Gastrocnemius medialis (tissue), 4 donors: Measurements from ENCODE around the gene FOXO6. TPM values are rescaled to one million over a fixed set of nuclear protein-coding genes. Genes with fewer than 3 reads are reported as not detected.

Source experiments
- ATAC-seq, 2 donors: fragments of 150-250 bp; one replicate each; pipeline ENCODE4 v1.9.1; 2016
- DNase-seq, 2 donors: peaks; one replicate each; pipeline ENCODE4 v3.0.0-alpha.2; 2019
- H3K27ac ChIP-seq, 4 donors: fragments of 200-600 bp; sonication (generic); 1 replicate in 1 of 4; 2 replicates in 3 of 4; pipeline ENCODE4 v1.5.1; 2016 to 2018; ENCODE audit warnings: mild to moderate bottlenecking in 2 of 4, moderate library complexity in 1 of 4
- H3K27me3 ChIP-seq, 3 donors: fragments of 200-600 bp; sonication (generic) in 2 of 3; 1 replicate in 1 of 3; 2 replicates in 2 of 3; pipeline versions ENCODE4 v1.5.1 to v1.6.0; 2016 to 2019; ENCODE audit warnings: mild to moderate bottlenecking in 1 of 3, moderate library complexity in 1 of 3
- H3K36me3 ChIP-seq, 2 donors: fragments of 200-600 bp; sonication (generic) in 1 of 2; one replicate each; pipeline ENCODE4 v1.5.1; 2017 to 2018
- H3K4me1 ChIP-seq, 2 donors: fragments of 200-600 bp; sonication (generic) in 1 of 2; one replicate each; pipeline ENCODE4 v1.5.1; 2016 to 2017; ENCODE audit warnings: mild to moderate bottlenecking in 2 of 2
- H3K4me3 ChIP-seq, 4 donors: fragments of 200-600 bp; sonication (generic) in 3 of 4; 1 replicate in 1 of 4; 2 replicates in 3 of 4; pipeline ENCODE4 v1.5.1; 2016 to 2019; ENCODE audit warnings: mild to moderate bottlenecking in 2 of 4
- H3K9me3 ChIP-seq, 3 donors: fragments of 200-600 bp; sonication (generic) in 2 of 3; 1 replicate in 1 of 3; 2 replicates in 2 of 3; pipeline ENCODE4 v1.5.1; 2016 to 2019
- CTCF ChIP-seq, 5 experiments: fragments of 450-650 bp in 3 of 5; fragments of 200-600 bp in 2 of 5; sonication (generic) in 2 of 5; IDR thresholded peaks in 4 of 5; conservative IDR thresholded peaks in 1 of 5; 1 replicate in 4 of 5; 2 replicates in 1 of 5; pipeline ENCODE4 v1.5.1; 2016 to 2019; ENCODE audit warnings: antibody characterized with exemption in 5 of 5, mild to moderate bottlenecking in 3 of 5, moderate library complexity in 3 of 5
- POLR2A ChIP-seq, 2 donors: fragments of 450-650 bp; IDR thresholded peaks; one replicate each; pipeline ENCODE4 v1.6.1; 2017; ENCODE audit warnings: antibody characterized with exemption in 2 of 2, mild to moderate bottlenecking in 2 of 2, moderate library complexity in 2 of 2
- in situ Hi-C, 4 donors: fragments of 200-750 bp; cut with MboI; loops; one replicate each; pipeline versions ENCODE4 v1.15.0 to v1.8.0; 2017; ENCODE audit warnings: low sequenced_read_pairs in 4 of 4
- intact Hi-C: fragments of 100-400 bp; cut with DNase I; formaldehyde crosslinking; loops from one replicate; pipeline ENCODE4 v1.15.1; 2023; ENCODE audit warnings: low total_unique reads
- total RNA-seq, 4 donors: library from RNA; depleted of rRNA; stranded (reverse); fragments of >200 nt; gene quantifications; one replicate each; pipeline versions ENCODE4 v1.1.0 to v1.2.3, GENCODE V29; 2016

FOXO6 gene
- total RNA-seq, 4 donors from 2014 or later: 0.20 to 3.9 (median 0.94) TPM

DNA sequence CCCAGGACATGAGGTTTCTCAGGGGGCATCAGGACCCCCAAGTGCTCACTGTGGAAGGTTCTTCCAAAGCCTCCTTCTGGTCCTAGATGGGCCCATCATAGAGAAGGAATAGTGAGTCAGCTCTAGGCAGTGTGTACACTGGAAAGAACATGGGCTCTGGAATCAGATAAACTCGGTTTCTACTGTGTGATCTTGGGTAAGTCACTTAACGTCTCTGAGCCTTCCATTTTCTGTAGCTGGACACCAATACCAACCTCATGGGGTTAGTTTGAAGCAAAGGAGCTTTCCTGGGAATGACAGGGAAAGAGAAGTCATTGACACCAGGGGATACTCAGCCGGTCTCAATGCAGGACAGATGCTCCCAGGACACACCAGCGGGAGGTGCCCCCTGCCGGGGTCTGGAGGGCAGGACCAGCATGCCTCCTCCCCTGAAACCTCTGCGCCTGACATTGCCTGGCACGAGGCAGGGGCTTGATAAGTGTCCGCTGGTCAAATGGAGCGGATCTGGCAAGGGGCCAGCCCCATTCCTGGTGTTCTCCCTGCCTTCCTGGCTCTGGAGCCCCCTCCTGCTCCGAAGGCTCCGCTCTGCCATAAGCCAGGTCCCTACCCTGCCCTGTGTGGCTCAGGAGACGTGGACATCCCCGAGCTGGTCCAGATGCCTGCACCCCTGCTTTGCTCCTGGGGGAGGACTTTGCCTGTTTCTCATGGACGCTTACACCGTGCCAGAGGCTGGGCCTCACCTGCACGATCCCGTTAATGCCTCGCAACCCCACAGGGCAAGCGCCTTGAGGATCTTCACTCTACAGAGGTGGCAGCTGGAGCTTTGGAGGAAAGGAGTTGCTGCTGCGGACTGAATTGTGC is 70.5 kb downstream of the FOXO6 start:
- intact Hi-C loops (loop anchor here (1.0 to 5.0 kb wide), 6 partner anchors 14 to 606 kb away; no protein-coding TSS in a partner anchor), in situ Hi-C loops (loop anchor here in 3 of 4 donors (5.0 to 10.0 kb wide), 3 partner anchors 107 to 164 kb away; no protein-coding TSS in a partner anchor)
- no peak for TF ChIP-seq POLR2A (IDR thresholded peaks at IDR 0.05)
- TF ChIP-seq CTCF (IDR thresholded peaks at IDR 0.05 in 4 of 5, conservative IDR thresholded peaks at IDR 0.05 in 1 of 5): no peak
- ATAC-seq (peak in 1 of 2 donors; percentile 6), DNase-seq (no peak)
- no peaks in the 10 kb centered on the region for H3K36me3 ChIP-seq
- no peaks in the 10 kb centered on the region for H3K9me3 ChIP-seq
- H3K4me1 ChIP-seq: peaks cover 14 to 19% of the 10 kb centered on the region in 2 donors
- peak overlapping the region in 1 of 4 donors; percentile 29 for H3K4me3 ChIP-seq
- H3K27ac ChIP-seq: peak overlapping the region; percentile 55 to 70 (median 67)
- no peaks in the 10 kb centered on the region for H3K27me3 ChIP-seq

Other genes starting within 250 kb of the FOXO6 start
- gene SCMH1, start 119.1 kb upstream of the FOXO6 start, total RNA-seq: 10 to 100 TPM; 17.1 to 29.4 (median 25.5) TPM
- gene EDN2, start 123.2 kb downstream of the FOXO6 start, total RNA-seq: not detected